GM06990 (cell line): ENCODE results near the gene CCDC17.

Experiments
- DNase-seq: peaks from one replicate; pipeline ENCODE4 v3.0.0-alpha.2; 2011; ENCODE audit not compliant: insufficient read length; ENCODE audit errors: extremely low read depth
- H3K27me3 ChIP-seq: replicated peaks from 2 replicates; pipeline ENCODE4 v1.6.0; 2011; ENCODE audit warnings: low read length; ENCODE audit not compliant: control insufficient read depth, insufficient read depth
- H3K36me3 ChIP-seq: 2 replicates; pipeline ENCODE4 v1.5.1; 2011; ENCODE audit warnings: low read length; ENCODE audit not compliant: control insufficient read depth, insufficient read depth
- H3K4me3 ChIP-seq: replicated peaks from 2 replicates; pipeline ENCODE4 v1.5.1; 2011; ENCODE audit warnings: low read depth, mild to moderate bottlenecking, control low read depth, low read length
- TF ChIP-seq, protein P1 (sequence below): IDR thresholded peaks from 2 replicates; pipeline ENCODE4 v1.5.1; 2011; ENCODE audit warnings: low read length, control low read depth, mild to moderate bottlenecking, inconsistent platforms; ENCODE audit not compliant: insufficient read depth, poor library complexity, severe bottlenecking

The CCDC17 gene

DNA sequence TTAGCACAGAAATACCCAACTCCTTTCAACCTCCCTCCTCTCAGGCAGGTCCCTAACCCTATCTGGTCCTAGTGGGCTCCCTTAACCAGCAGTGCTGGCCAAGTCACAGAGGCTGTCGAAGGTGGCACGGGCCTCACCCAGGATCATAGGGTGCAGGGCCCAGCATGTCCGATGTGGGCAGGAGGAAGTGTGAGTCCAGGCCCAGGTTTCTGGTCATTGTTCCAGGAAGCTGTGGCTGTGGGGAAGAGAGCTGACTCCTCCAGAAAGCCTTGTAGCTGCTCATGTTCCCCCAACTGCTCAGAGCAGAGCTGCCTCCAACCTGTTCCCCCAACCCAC is 2.4 kb downstream of the CCDC17 start:
- peak; percentile 10 for DNase-seq
- Histone ChIP-seq H3K36me3 (peaks cover 31% of the 10 kb centered on the region), H3K27me3 (no peaks in the 10 kb centered on the region), H3K4me3 (no peak overlapping the region)
- TF ChIP-seq, protein P1, sequence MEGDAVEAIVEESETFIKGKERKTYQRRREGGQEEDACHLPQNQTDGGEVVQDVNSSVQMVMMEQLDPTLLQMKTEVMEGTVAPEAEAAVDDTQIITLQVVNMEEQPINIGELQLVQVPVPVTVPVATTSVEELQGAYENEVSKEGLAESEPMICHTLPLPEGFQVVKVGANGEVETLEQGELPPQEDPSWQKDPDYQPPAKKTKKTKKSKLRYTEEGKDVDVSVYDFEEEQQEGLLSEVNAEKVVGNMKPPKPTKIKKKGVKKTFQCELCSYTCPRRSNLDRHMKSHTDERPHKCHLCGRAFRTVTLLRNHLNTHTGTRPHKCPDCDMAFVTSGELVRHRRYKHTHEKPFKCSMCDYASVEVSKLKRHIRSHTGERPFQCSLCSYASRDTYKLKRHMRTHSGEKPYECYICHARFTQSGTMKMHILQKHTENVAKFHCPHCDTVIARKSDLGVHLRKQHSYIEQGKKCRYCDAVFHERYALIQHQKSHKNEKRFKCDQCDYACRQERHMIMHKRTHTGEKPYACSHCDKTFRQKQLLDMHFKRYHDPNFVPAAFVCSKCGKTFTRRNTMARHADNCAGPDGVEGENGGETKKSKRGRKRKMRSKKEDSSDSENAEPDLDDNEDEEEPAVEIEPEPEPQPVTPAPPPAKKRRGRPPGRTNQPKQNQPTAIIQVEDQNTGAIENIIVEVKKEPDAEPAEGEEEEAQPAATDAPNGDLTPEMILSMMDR, result no peak

DNA sequence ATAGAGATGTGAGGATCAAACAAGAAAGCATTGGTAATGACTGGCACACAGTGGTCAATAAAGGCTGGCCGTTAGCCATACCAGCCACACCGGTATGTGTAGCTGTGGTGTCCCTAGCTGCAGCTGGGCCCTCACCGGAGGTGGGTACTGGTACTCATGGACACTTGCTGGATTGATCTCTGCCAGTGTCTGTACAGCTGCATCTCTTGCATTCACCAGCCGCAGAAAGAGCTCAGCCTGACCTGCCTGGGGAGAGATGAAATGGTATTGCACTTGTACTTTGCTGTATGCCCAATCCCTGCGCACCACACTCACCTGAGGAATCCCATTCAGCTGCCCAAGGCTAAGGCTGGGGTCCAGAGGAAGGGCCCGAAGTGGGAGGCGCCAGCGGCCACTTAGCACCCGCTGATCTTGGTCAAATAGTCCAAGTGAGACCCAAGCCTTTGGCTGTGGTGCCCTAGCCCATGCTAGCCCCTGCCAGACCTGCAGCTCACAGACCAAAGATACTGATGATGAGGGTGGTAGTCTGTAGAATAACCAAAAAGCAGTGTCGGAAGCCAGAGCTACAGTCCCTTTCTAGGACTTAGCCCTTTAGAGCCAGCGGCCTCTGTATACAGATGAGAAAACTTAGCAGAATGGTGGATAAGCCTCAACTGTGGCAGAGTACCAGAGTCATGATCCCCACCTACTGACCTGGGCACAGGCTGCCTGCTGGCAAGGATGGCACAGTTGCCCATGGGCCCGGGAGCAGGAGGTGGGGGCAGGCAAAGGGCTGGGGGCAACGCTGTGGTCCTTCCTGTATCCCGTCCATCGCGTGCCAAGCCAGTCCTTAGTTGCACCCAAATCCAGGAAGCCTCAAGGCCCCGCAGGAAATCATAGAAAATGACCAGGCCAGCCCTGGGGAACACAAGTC is 3.0 kb downstream of the CCDC17 start:
- Histone ChIP-seq H3K27me3 (no peaks in the 10 kb centered on the region), H3K36me3 (peaks cover 29% of the 10 kb centered on the region), H3K4me3 (no peak overlapping the region)
- peak; percentile 16 for DNase-seq
- TF ChIP-seq, protein P1, result no peak

DNA sequence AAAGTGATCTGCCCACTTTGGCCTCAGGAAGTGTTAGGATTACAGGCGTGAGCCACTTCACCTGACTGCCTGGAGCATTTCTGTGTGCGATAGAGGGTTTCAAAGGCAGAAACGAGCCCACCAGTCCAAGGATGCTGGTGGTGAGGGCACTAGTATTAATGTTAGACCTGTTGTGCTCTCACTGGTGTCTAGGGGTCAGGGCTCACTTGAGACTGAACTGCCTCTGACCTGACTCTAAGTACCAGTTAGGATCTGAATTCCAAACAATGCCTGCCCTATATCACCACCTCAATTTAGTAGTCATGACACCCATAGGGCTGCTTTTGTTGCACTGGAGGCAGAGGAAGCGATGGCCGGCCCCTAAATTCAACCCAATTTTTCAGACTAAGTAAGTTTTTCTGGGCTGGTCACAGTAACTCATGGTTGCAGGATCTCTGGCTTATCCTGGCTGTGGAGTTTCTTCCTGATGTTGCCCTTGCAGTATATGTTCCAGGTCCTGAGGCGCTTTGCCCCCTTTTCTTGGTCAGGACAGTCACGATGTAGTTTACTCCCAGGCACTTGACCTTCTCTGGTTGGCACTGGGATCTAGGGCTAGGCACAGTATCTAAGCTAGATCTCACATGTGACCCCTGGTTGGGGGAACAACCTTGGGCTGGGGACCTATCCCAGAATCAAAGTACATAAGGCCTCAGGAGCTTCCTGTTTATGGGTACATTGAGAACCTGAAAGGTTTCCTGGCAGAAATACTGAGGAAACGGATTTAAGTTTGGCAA is 4.5 kb downstream of the CCDC17 start:
- H3K36me3 ChIP-seq, result peaks cover 32% of the 10 kb centered on the region
- no peak for DNase-seq
- TF ChIP-seq, protein P1, result no peak

DNA sequence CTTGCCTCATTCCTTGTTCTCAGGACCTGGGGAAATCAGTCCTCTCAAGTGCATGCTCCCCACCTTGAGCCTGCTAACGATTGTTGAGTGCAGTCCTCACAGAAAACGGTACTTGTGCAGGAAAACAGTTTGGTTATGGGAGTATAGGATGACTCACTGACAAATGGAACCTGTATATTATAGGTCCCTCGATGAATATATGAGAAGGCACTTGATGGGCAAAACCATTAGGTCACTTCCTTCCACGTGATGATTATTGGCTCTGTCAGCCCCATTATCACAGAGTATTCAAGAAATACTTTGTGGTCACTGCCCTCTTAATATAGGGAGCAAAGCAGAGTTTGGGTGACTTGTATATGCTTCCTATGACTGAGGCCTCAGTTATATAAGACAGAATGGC is 6.2 kb downstream of the CCDC17 start:
- peaks cover 24% of the 10 kb centered on the region for H3K36me3 ChIP-seq
- H3K27me3 ChIP-seq, result no peaks in the 10 kb centered on the region
- TF ChIP-seq, protein P1, result no peak
- DNase-seq, result no peak
- H3K4me3 ChIP-seq, result no peak overlapping the region

More for the DNA sequence above, 4.5 kb downstream of the CCDC17 start:
- H3K4me3 ChIP-seq, result no peak overlapping the region
- H3K27me3 ChIP-seq, result no peaks in the 10 kb centered on the region

DNA sequence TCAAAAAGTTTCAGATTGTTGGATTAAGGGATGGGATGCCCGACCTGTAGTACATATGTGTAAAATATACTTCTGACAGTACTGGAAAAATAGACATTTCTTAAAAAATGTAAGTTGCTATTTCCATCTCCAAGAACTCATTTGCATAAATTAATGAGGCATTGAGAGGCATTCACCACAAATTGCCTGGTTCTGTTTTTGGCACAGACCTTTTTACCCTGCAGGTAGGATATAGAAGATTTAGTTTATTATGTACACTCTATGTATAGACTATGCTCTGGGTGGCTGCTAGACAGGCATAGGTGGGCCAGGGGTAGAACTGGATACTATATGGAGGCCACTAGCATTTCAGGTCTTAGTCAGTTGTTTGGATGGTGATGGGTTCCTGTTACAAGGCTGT is 8.0 kb downstream of the CCDC17 start:
- no peak overlapping the region for H3K4me3 ChIP-seq
- no peaks in the 10 kb centered on the region for H3K27me3 ChIP-seq
- peaks cover 21% of the 10 kb centered on the region for H3K36me3 ChIP-seq
- DNase-seq, result no peak
- TF ChIP-seq, protein P1, result no peak
